OCI-LY3 (cell line): ENCODE data around the gene A3GALT2.

Experiments used
- H2AFZ ChIP-seq: fragments of 200-600, 300-600 bp; shearing (Covaris generic); 2 replicates; pipeline ENCODE4 v1.6.0; 2014; ENCODE audit warnings: antibody characterized with exemption, low read depth, low read length
- H3K27ac ChIP-seq: fragments of 200-600, 300-600 bp; sonication (generic); 2 replicates; pipeline ENCODE4 v1.5.1; 2014; ENCODE audit warnings: mild to moderate bottlenecking, low read length, moderate library complexity, mixed read lengths
- H3K27me3 ChIP-seq: fragments of 200-600, 300-600 bp; sonication (generic); 2 replicates; pipeline ENCODE4 v1.6.1; 2014; ENCODE audit warnings: low read depth, low read length, mixed read lengths
- H3K36me3 ChIP-seq: fragments of 200-600, 300-600 bp; sonication (generic); replicated peaks from 2 replicates; pipeline ENCODE3; 2014; ENCODE audit warnings: low read depth, low read length, mixed read lengths
- H3K4me1 ChIP-seq: fragments of 300-600, 200-600 bp; sonication (generic); 2 replicates; pipeline ENCODE4 v1.6.1; 2014; ENCODE audit warnings: low read length, mixed read lengths
- H3K4me2 ChIP-seq: fragments of 200-600, 300-600 bp; sonication (generic); 2 replicates; pipeline ENCODE4 v1.6.1; 2014; ENCODE audit warnings: low read length, mixed read lengths
- H3K4me3 ChIP-seq: fragments of 300-600, 200-600 bp; sonication (generic); 2 replicates; pipeline ENCODE4 v1.5.1; 2014; ENCODE audit warnings: antibody characterized with exemption, mild to moderate bottlenecking, low read length, moderate library complexity
- H3K79me2 ChIP-seq: fragments of 300-600, 200-600 bp; shearing (Covaris generic); 2 replicates; pipeline ENCODE4 v1.6.1; 2014; ENCODE audit warnings: mild to moderate bottlenecking, low read length, mixed read lengths
- H3K9ac ChIP-seq: fragments of 300-600, 200-600 bp; shearing (Covaris generic); 2 replicates; pipeline ENCODE4 v1.6.0; 2014; ENCODE audit warnings: mild to moderate bottlenecking, low read length, moderate library complexity
- H3K9me3 ChIP-seq: fragments of 200-600, 300-600 bp; shearing (Covaris generic); 2 replicates; pipeline ENCODE4 v1.6.1; 2014; ENCODE audit warnings: low read length, mixed read lengths; ENCODE audit not compliant: insufficient read depth
- H4K20me1 ChIP-seq: fragments of 200-600, 300-600 bp; sonication (generic); 2 replicates; pipeline ENCODE4 v1.6.1; 2016; ENCODE audit warnings: low read length, mixed read lengths; ENCODE audit not compliant: insufficient read depth
- EZH2phosphoT487 ChIP-seq: fragments of 200-600 bp; shearing (Covaris generic); IDR thresholded peaks from 2 replicates; pipeline ENCODE4 v1.6.1; 2018; ENCODE audit warnings: antibody characterized with exemption, mixed run types, low read depth
- TF ChIP-seq, protein P1 (sequence below): fragments of 200-600, 300-600 bp; sonication (generic); IDR thresholded peaks from 2 replicates; pipeline ENCODE4 v1.5.1; 2014; ENCODE audit warnings: antibody characterized with exemption, low read length, low read depth

Gene A3GALT2

GRCh38 chr1:33272509-33272908 is 48.4 kb downstream of the A3GALT2 start:
- Histone ChIP-seq H3K4me3 (no peak overlapping the region), H3K4me1 (peaks cover 21% of the 10 kb centered on the region), H2AFZ (no peak overlapping the region), H3K9ac (no peak overlapping the region), H3K9me3 (no peaks in the 10 kb centered on the region), H4K20me1 (peaks cover 18% of the 10 kb centered on the region; the same call in 1 of the 2 replicates), H3K36me3 (no peaks in the 10 kb centered on the region), H3K27ac (no peak overlapping the region), H3K4me2 (no peak overlapping the region), H3K27me3 (no peaks in the 10 kb centered on the region), H3K79me2 (no peaks in the 10 kb centered on the region)
- no peak for TF ChIP-seq EZH2phosphoT487
- TF ChIP-seq, protein P1, sequence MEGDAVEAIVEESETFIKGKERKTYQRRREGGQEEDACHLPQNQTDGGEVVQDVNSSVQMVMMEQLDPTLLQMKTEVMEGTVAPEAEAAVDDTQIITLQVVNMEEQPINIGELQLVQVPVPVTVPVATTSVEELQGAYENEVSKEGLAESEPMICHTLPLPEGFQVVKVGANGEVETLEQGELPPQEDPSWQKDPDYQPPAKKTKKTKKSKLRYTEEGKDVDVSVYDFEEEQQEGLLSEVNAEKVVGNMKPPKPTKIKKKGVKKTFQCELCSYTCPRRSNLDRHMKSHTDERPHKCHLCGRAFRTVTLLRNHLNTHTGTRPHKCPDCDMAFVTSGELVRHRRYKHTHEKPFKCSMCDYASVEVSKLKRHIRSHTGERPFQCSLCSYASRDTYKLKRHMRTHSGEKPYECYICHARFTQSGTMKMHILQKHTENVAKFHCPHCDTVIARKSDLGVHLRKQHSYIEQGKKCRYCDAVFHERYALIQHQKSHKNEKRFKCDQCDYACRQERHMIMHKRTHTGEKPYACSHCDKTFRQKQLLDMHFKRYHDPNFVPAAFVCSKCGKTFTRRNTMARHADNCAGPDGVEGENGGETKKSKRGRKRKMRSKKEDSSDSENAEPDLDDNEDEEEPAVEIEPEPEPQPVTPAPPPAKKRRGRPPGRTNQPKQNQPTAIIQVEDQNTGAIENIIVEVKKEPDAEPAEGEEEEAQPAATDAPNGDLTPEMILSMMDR = no peak

GRCh38 chr1:33271666-33272505 is 49.0 kb downstream of the A3GALT2 start:
- TF ChIP-seq, protein P1 = no peak
- TF ChIP-seq EZH2phosphoT487 = no peak
- Histone ChIP-seq H3K4me2 (no peak overlapping the region), H3K4me1 (peaks cover 21% of the 10 kb centered on the region), H3K27me3 (no peaks in the 10 kb centered on the region), H3K79me2 (no peaks in the 10 kb centered on the region), H3K9ac (no peak overlapping the region), H4K20me1 (peaks cover 18% of the 10 kb centered on the region; the same call in 1 of the 2 replicates), H3K9me3 (no peaks in the 10 kb centered on the region), H3K36me3 (no peaks in the 10 kb centered on the region), H3K4me3 (no peak overlapping the region), H3K27ac (no peak overlapping the region), H2AFZ (no peak overlapping the region)

DNA sequence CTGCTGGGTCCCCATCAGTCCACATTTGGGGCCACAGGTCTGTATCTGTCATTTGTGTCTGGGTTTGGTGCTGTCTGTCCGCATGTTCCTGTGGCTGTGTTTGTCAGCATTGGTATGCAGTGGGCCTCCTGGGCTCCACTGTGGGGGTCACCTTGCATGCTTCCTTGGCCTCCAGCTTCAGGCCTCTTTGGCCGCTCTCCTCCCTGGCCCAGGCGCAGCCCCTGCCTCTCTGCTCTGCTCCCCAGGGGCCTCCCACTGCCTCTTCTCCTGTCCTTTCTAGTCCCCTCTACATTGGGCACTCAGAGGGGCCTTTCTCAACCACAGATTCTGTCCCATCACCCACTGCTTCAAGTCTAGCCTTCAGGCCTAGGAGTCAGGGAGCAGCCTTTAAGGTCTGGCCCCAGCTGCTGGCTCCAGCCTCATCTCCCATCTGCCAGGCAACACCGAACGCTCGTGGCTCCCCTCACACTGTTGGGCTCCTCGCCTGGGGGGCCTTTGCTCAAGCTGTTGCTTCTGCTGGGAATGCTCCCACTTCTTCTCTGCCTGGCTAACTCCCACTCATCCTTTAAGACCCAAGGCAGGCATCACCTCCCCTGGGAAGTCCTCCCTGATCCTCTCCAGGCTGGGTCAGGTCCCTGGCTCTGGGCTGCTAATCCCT is 50.0 kb downstream of the A3GALT2 start:
- H3K79me2 ChIP-seq = no peaks in the 10 kb centered on the region
- no peak overlapping the region for H2AFZ ChIP-seq
- no peak overlapping the region for H3K9ac ChIP-seq
- no peaks in the 10 kb centered on the region for H3K9me3 ChIP-seq
- peaks cover 18% of the 10 kb centered on the region; the same call in 1 of the 2 replicates for H4K20me1 ChIP-seq
- TF ChIP-seq, protein P1 = no peak
- TF ChIP-seq EZH2phosphoT487 = no peak
- no peak overlapping the region for H3K4me2 ChIP-seq
- H3K27me3 ChIP-seq = no peaks in the 10 kb centered on the region
- H3K27ac ChIP-seq = no peak overlapping the region
- H3K4me3 ChIP-seq = no peak overlapping the region
- H3K36me3 ChIP-seq = no peaks in the 10 kb centered on the region
- peaks cover 21% of the 10 kb centered on the region for H3K4me1 ChIP-seq

- Histone ChIP-seq H3K4me3 (no peak overlapping the region), H3K9me3 (no peaks in the 10 kb centered on the region), H3K4me1 (peaks cover 21% of the 10 kb centered on the region), H3K27ac (no peak overlapping the region), H2AFZ (no peak overlapping the region), H3K4me2 (no peak overlapping the region), H3K79me2 (no peaks in the 10 kb centered on the region), H3K9ac (no peak overlapping the region), H4K20me1 (peaks cover 18% of the 10 kb centered on the region; the same call in 1 of the 2 replicates), H3K36me3 (no peaks in the 10 kb centered on the region), H3K27me3 (no peaks in the 10 kb centered on the region)
- TF ChIP-seq EZH2phosphoT487 = no peak
- TF ChIP-seq, protein P1 = no peak
Measured at GRCh38 chr1:33270379-33270778, 50.5 kb downstream of the A3GALT2 start.
